DMS153 treated with DMSO at 0.1 percent for 48 hours (cell line): ENCODE data around the gene MAPKAPK2.
A peak's percentile ranks its signal among the peaks of the same experiment; 100 is the strongest.

Source experiments
- DNase-seq: peaks from one replicate; lab custom pipeline; 2025; ENCODE audit not compliant: unreplicated experiment; lab: John Stamatoyannopoulos, UW

MAPKAPK2 gene

DNA sequence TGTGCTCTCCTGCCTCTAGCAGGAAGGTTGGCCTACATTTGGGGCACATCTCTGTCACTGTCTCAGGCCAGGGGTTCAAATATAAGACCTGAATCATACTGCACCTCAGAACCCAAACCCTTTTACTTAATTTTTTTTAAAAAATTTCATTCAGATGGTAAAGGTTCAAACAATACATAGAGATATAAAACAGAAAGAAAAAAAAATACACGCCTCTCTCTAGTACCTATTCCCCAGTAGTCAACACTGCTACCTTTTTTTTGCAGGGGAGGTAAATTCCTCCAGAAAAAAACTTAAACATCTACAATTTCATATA, 32.9 kb downstream of the MAPKAPK2 start:
- no peak for DNase-seq

DNA sequence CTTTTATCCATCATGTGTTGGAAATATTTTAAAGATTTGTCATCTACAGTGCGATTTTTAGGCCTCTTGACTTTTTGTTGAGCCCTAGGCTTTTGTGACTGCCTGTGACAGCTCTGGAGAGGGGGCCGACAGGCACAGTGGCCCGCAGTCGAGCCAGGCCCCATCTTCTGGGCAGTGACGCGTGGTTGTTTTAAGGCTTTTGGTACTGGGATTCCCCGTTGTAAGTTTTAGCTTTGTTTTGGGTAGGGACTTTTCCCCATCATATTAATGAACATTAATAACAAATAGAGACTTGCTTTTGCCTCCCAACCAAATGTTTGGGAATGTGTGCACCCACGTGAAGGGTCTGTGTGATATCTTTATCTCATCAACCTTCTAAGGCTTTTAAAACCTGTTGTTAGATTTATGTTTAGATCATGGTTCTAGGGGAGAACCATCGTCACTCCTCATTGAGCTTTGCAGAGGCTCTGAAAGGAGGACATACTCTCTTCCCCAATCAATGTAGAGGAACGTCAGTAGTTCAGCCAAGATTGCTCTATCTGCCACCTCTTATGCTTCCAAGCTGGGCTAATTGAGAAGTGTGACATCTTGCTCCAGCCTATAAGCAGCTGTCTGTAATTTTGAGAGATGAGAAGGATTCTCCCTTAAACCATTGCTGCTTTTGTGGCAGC, 34.6 kb downstream of the MAPKAPK2 start:
- no peak for DNase-seq

DNA sequence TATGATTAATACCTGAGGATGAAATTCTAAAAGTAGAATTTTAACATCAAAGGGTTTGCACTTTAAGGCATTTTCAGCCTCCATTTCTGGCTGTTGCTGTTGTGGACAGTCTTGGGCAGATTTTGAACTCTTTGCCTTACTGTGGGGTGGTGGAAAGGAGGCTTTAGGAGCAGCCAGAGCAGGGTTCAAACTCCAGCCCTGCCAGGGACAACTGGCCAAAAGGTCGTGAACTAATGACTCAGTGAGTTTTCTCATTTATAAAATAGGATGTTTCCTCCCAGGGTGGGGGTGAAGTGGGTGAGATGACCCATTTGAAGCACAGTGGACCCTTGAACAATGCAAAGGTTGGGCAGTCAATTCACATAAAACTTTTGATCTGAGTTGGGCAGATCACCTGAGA, 36.7 kb downstream of the MAPKAPK2 start:
- DNase-seq, result no peak

DNA sequence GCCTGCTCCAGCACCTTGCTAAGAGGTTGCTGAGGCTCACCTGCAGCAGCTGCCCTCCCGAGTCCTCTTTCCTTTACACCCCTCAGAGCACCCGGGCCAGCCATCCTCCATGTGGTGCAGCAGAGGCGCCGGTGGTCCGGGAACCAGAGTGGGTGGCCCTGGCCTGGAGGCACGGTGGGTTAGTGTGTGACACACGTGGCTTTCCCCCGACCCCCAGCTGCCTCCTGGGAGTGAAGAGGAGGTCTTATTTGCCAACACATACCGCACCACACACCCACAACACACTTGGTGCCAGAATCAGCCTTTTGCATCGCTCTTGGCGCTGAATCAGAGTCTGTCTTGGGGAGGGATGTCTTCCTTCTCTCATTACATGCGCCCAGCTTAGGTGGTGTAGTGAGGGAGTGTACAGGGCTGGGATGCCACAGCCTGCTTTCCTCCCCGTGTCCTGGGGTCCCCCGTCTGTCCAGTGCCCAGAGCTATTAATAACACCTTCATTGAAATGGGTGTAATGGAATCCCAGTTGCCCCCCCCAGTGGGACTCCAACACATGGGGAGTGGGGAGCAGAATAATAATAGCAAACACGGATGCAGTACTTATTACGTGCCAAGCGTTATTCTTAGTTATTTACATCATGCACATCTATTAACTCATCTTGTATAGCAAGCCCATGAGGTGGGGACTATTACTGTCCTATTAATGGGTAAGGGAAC, 38.2 kb downstream of the MAPKAPK2 start:
- no peak for DNase-seq

DNA sequence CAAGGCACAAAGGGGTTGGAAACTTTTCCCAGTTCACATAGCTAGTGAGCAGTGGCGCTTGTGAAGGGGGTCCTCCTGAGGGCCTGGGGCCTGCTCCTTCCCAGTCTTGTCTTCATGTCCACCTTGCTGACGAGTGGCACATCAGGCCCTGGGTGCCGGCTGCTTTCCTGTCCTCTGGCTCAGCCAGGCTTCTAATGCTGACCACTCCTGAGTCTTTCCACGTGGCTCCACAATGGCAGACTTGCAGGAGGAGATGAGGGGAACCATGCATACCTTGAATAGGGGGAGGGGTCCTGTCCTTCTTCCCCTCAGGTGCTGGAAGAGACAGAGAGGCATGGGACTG, 38.7 kb downstream of the MAPKAPK2 start:
- DNase-seq, result no peak

DNA sequence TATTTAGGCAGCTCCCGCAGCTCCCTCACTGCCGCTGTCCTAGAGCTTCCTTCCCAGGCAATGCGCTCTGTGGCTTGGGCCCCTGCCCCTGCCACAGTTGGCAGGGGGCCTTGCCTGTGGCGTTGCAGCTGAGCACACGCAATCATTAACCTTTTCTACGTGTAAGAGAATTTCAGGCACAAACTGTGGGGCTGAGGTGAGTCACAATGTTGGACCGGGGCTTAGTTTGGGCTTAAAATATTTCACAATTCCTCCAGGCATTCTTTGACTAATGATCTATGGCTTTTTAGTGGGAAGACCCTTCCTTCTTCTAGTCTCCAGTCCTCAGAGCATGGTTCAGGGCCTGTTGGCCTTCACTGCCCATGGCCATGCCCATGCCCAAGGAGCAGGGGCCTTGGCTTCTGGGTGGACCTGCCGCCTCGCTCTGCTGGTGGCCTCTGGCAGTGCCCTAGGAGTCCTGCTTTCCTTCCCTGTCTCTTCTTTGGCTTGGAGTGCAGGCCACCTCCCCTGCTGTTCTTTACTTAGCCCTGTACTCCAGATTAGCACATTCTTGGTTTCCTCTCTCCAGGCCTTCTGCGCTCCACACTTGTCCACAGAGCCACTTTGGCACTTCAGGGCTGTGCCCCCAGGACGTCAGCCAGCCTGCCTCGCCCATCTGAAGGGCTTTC, 39.2 kb downstream of the MAPKAPK2 start:
- DNase-seq, result no peak

DNA sequence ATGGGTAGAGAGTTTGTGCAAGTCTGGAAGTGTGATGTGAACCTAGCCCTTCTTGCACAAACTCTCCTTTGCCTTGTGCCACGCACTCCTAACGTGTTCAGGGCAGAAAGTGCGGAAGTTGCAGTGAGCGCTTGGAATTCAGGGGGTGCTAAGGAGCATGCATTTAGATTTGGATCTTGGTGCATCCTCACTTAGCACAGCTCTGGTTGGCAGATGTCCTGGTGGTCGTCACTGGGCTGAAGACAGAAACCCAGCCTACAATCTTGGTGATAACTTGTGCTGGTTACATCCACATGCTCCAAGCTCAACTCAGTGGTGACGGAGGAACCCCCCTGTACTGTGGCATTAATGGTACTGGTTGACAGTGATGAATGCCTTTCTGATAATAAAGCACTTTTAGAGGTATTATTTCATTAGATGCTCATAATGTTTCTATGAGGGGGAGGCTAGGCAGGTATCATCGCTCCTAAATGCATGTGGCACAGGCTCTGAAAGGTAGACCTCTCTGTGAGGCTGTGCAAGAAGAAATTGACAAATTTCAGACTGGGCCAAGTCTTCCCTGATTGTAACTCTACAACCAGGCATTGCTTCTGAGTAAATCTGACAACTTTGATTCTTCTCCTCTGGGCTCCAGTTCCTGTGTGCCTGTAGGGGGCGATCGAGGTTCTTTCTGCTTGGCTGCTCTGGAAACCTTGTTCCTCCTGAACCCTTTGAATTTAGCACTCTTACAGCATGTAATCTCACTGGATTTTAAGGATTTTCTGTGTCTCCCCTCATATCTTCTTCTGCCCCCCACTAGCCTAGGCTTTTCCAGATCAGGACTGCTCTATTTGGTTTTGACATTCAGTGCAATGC, 40.6 kb downstream of the MAPKAPK2 start:
- DNase-seq, result peak; percentile 26

DNA sequence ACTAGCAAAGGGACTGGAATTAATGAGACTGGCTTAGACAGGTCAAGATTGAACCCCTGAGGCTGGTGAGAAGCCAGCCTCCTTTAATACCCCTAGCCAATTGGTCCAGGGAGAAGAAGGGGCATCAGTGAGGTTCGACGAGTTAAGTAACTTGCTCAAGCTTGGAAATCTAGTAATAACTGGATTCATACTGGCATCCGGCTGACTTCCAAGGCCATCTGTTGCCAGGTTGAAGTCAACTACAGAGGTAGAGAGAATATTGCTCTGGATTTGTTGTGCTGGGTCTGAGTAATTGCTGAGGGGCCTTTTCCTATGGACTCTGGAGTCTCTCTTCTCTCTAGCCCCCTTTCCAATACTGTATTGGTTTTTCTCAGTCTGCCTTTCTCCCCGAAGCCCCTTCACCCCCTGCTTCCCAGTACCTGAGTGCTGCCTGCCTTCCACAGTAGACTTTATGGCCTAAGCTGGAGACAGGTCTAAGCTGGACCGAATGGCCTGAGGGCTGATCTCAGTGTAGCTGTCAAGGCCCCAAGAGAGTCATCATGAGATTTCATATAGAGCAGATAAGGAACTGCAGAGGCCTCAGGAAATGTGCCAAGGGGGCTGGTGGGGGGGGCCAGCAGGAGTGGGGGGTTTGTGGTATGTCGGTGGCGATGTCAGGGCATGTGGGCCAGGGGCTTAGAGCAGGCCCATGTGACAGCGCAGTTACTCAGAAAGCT, 43.4 kb downstream of the MAPKAPK2 start:
- DNase-seq, result no peak

DNA sequence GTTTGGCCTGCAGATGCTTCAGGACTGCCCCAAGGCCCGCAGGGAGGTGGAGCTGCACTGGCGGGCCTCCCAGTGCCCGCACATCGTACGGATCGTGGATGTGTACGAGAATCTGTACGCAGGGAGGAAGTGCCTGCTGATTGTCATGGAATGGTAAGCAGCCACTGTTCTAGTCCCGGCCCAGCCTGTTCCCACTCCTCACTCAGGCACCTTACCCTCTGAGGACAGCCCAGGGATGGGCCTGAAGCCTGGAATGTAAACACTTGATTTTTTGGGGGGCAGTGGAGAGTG, 43.9 kb downstream of the MAPKAPK2 start:
- DNase-seq, result no peak

DNA sequence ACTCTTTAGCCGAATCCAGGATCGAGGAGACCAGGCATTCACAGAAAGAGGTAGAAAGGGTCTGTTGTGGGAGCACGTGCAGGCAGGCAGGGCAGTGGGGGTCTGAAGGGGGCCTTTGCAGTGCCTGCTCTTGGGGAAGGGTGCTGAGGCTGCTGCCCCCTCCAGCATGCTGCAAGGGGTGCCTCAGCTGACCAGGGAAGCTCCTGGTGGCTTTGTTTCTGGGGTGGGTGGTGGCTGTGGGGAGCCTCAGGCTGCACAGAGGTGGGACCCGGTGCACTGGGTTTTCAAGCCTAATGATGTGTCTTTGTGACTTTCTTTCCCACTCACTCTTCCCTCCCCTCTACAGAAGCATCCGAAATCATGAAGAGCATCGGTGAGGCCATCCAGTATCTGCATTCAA, 44.3 kb downstream of the MAPKAPK2 start:
- no peak for DNase-seq

DNA sequence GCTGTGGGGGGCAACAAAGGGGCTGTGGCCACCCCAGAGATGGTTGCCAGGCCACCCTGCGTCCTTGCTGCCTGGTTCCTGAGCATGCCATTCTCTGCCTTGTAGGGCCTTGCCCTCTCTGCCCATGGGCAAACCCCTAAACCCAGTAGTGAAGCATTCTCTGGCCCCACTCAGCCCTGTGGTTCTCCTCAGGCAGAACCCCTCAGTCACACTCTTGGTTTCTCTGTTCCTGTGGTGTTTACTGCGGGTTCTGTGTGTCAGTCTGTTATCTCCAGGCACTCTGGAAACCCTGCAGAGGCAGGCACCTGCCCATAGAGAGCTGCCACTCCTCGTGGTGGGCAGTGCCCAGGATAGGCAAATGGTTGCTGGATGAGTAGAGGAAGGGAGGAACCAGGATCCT, 44.8 kb downstream of the MAPKAPK2 start:
- no peak for DNase-seq

DNA sequence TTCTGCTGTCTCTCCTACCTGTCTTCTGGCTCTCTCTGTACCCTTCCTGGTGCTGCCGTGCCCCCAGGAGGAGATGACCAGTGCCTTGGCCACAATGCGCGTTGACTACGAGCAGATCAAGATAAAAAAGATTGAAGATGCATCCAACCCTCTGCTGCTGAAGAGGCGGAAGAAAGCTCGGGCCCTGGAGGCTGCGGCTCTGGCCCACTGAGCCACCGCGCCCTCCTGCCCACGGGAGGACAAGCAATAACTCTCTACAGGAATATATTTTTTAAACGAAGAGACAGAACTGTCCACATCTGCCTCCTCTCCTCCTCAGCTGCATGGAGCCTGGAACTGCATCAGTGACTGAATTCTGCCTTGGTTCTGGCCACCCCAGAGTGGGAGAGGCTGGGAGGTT, 47.8 kb downstream of the MAPKAPK2 start:
- no peak for DNase-seq

DNA sequence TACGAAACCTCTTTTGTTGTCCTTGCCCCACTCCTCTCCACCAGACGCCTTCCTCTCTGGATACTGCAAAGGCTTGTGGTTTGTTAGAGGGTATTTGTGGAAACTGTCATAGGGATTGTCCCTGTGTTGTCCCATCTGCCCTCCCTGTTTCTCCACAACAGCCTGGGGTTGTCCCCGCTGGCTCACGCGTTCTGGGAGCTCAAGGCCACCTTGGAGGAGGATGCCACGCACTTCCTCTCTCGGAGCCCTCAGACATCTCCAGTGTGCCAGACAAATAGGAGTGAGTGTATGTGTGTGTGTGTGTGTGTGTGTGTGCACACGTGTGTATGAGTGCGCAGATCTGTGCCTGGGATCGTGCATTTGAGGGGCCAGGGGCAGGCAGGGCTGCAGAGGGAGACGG, 48.3 kb downstream of the MAPKAPK2 start:
- DNase-seq, result no peak

DNA sequence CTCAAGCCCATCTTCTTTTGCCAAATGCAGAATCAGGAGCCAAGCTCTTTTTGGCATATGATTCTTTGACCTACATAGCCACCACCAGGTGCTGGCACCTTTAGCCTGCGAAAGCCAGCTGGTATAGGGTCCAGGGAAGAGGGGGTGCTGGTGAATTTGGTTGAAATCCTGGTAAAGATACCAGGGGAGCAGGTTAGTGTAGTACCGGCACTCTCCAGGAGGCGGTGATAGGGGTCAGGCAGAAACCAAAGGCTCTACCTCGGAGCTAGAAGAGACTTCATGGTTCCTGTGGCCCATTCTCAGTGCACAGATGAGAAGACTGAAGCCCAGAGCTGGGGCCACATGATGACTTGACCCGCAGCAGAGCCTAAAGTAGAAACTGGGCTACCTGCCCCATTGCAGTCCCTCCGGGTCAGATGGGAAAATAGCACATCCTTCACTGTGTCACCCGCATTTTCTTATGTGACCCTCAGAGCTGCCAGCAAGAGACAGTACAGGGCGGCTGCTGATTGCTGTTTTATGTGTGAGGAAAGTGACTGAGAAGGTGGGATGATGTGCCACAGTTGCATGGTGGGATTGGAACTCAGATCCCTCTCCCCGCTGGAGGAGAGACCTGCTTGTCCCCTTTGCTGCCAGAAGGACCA, 49.9 kb downstream of the MAPKAPK2 start:
- no peak for DNase-seq

DNA sequence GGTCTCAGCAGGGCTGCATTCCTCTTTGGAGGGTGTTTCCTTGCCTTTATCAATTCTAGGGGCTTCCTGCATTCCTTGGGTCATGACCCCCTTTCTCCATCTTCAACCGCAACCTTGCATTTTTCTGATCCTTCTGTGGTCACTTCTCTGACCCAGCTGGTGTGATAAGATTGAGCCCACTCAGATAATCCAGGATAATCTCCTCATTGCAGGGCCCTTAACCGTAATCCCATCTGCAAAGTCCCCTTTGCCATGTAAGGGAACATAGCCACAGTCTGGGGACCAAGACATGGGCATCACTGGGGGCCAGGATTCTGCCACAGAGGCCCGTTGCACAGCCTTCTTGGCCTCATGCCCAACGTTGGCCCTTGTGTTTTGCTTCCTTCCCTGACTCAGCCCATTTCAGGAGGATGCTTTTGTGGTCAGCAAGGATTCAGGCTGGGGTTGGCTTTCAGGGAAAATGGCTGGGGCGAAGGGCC, 50.9 kb downstream of the MAPKAPK2 start:
- no peak for DNase-seq

DNA sequence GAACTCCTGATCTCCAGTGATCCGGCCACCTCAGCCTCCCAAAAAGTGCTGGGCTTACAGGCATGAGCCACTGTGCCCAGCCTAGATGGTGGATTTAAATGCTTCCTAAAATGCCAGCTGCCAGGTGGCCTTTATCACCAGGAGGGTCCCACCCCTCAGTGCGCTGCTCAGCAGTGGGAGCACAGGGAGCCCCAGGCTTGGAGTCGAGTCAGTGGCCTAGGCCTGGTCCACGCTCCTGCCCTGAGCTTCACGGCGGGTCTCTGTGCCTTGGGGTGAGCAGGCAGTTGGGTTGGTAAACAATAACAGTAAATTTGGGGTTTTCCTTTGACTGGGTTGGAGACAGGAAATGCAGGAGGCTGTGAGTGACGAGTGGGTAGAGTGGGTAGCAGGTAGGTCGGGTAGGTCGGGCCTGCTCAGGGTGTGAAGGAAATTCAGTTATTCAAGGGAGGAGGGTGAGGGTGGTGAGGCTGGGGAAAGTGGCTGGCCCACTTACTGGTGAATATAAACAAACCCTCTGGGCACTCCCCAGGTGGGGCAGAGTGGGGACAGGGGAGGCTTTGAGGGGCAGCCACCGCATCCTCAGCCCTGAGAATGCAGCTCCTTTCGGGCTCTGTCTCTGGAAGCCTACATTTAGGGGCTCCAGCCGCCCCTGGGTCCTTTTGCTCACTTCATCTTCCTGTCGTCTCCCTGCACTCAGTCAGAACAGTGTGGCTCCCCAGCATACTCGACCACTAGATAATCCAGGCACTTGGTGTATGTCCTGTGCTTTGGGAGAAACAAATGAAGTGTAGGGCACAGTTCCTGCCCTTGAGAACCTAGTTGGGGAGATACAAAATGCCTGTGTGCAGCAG, 52.4 kb downstream of the MAPKAPK2 start:
- DNase-seq, result no peak

DNA sequence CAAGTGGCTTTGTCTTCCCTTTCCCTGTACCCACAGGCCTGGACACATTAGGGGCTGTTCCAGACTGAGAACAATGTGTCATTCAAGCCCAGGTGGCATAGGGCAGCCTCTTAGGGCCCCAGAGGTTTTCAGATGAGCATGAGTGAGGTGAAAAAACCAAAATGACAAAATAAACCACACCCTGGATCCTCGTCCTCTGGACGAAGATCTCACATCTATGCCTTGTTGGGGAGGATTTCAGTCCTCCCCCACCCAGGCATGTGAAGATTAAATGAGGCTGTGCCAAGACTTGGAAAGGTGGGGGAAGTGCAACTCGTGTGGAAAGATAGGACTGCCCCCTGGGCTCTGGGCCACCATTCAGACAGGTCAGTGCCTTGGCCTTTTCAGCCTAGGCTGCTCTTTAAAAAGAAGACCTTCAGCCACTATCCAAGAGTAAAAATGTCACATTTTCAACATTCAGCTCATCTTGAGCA, 53.1 kb downstream of the MAPKAPK2 start:
- DNase-seq, result no peak

DNA sequence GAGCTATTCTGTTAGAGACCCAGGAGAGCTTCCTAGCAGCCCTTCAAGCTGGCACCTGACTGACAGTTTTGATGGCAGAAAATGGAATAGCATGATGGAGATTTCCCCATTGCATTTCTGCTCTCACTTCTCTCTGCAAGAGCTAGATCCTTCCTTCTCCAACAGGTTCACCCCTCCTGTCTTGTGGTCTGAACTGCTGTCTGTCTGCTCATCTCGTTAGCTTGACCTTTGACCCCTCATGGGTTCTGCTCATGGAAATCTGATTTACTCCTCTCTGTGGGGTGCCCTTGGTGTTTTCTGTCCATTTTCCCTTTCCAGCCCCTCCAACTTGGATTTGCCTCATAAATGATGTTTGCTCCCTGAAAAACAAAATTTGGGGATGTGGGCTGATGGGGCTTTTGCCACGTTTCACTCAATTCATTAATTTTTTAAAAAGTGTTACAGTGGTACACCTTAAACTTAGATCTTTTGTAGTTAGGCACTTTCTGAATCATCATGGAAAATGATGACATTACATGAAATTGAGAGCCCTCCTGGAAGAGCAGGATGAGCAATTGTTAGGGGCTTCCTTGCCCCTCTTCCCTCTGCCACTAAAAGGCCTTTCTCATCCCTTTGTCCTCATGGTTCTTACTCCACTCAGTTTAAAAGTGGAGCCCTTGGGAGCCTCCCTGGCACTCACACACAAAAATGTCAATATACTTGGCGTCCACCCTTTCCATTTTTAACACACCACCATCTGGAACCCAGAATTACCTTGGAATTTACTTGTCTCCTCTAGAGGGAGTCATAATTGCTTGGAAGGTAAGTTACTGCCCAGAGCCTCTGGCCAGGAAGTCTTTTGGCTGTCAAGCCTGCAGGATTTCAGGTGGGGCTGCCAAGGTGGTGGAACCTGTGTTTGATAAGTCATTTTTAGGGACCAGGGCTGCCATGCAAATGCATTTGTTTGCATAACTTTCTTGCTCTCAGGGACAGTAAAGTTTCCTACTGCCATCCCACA, 54.0 kb downstream of the MAPKAPK2 start:
- peak; percentile 19 for DNase-seq
